Colonic mucosa (tissue), 4 donors: ENCODE results near the gene TNFSF12. TPM values are rescaled to one million over a fixed set of nuclear protein-coding genes. Genes with fewer than 3 reads are reported as not detected.

Experiments used
- DNase-seq: peaks from one replicate; pipeline ENCODE4 v3.0.0-alpha.2; 2020
- H3K27ac ChIP-seq: fragments of 200-600 bp; one replicate; pipeline ENCODE4 v1.8.0; 2021
- H3K27me3 ChIP-seq: fragments of 200-600 bp; one replicate; pipeline ENCODE4 v1.8.0; 2021
- H3K36me3 ChIP-seq: fragments of 200-600 bp; one replicate; pipeline ENCODE4 v1.8.0; 2021
- H3K4me1 ChIP-seq: fragments of 200-600 bp; one replicate; pipeline ENCODE4 v1.8.0; 2021; ENCODE audit warnings: mild to moderate bottlenecking
- H3K4me3 ChIP-seq: fragments of 200-600 bp; one replicate; pipeline ENCODE4 v1.8.0; 2021
- H3K9ac ChIP-seq, 2 donors: one replicate each; pipeline ENCODE4 v1.7.0; 2013; ENCODE audit warnings: control low read depth in 2 of 2, low read depth in 2 of 2, low read length in 2 of 2
- H3K9me3 ChIP-seq: fragments of 200-600 bp; one replicate; pipeline ENCODE4 v1.8.0; 2021
- CTCF ChIP-seq: fragments of 200-600 bp; IDR thresholded peaks from one replicate; pipeline ENCODE4 v1.8.0; 2022; ENCODE audit warnings: antibody characterized with exemption, mild to moderate bottlenecking
- intact Hi-C: fragments of 100-400 bp; cut with DNase I; formaldehyde crosslinking; loops from one replicate; pipeline ENCODE4 v1.14.1; 2022
- total RNA-seq, 2 donors: library from RNA; stranded (reverse); fragmentation: NEBNext Ultra II Directional in 1 of 2; extraction: Animal tissue kit (Norgen Biotek cat#: 25700) in 1 of 2; gene quantifications; one replicate each; pipeline ENCODE4 v1.2.1, GENCODE V29; 2021
- donor health status: healthy.
- donor health status: DM: no; HTN: no; CAD: no.
- donor health status: DM: no; HTN: no; CAD: no.

Gene TNFSF12
- total RNA-seq, 2 donors from 2014 or later, result 11.4 to 18.3 TPM

GRCh38 chr17:7503521-7503920 lies 45.3 kb upstream of the TNFSF12 start:
- H3K9me3 ChIP-seq, result no peaks in the 10 kb centered on the region
- H3K36me3 ChIP-seq, result peaks cover 47% of the 10 kb centered on the region
- H3K4me1 ChIP-seq, result no peaks in the 10 kb centered on the region
- intact Hi-C loops, result no loop called here
- no peak for DNase-seq
- H3K27ac ChIP-seq, result no peak overlapping the region
- no peak overlapping the region for H3K4me3 ChIP-seq
- TF ChIP-seq CTCF, result no peak
- no peaks in the 10 kb centered on the region for H3K27me3 ChIP-seq
- no peak overlapping the region for H3K9ac ChIP-seq

- DNase-seq, result no peak
- intact Hi-C loops, result no loop called here
- peaks cover 32% of the 10 kb centered on the region for H3K36me3 ChIP-seq
- no peak overlapping the region for H3K9ac ChIP-seq
- H3K27me3 ChIP-seq, result no peaks in the 10 kb centered on the region
- no peaks in the 10 kb centered on the region for H3K9me3 ChIP-seq
- no peak overlapping the region for H3K4me3 ChIP-seq
- H3K27ac ChIP-seq, result no peak overlapping the region
- no peaks in the 10 kb centered on the region for H3K4me1 ChIP-seq
- no peak for TF ChIP-seq CTCF
Observed at GRCh38 chr17:7508145-7508544, 40.7 kb upstream of the TNFSF12 start.

GRCh38 chr17:7508846-7509245 lies 40.0 kb upstream of the TNFSF12 start:
- H3K27ac ChIP-seq, result no peak overlapping the region
- H3K27me3 ChIP-seq, result no peaks in the 10 kb centered on the region
- TF ChIP-seq CTCF, result no peak
- H3K4me1 ChIP-seq, result no peaks in the 10 kb centered on the region
- no peak for DNase-seq
- H3K36me3 ChIP-seq, result peaks cover 26% of the 10 kb centered on the region
- H3K9me3 ChIP-seq, result no peaks in the 10 kb centered on the region
- no peak overlapping the region for H3K4me3 ChIP-seq
- intact Hi-C loops, result no loop called here
- H3K9ac ChIP-seq, result no peak overlapping the region

GRCh38 chr17:7509937-7510336 lies 38.9 kb upstream of the TNFSF12 start:
- H3K27me3 ChIP-seq, result no peaks in the 10 kb centered on the region
- no peak overlapping the region for H3K9ac ChIP-seq
- TF ChIP-seq CTCF, result no peak
- peaks cover 23% of the 10 kb centered on the region for H3K36me3 ChIP-seq
- no peak overlapping the region for H3K27ac ChIP-seq
- no peak for DNase-seq
- no peak overlapping the region for H3K4me3 ChIP-seq
- no peaks in the 10 kb centered on the region for H3K4me1 ChIP-seq
- intact Hi-C loops, result loop anchor here (10.0 kb wide), 1 partner anchor 155 kb away; the partner anchor contains the start of genes KCTD11 and TMEM95
- H3K9me3 ChIP-seq, result no peaks in the 10 kb centered on the region

- TF ChIP-seq CTCF, result no peak
- no peak for DNase-seq
- Histone ChIP-seq H3K4me1 (peaks cover 6% of the 10 kb centered on the region), H3K4me3 (no peak overlapping the region), H3K27me3 (no peaks in the 10 kb centered on the region), H3K36me3 (peaks cover 23% of the 10 kb centered on the region), H3K27ac (no peak overlapping the region), H3K9me3 (no peaks in the 10 kb centered on the region), H3K9ac (no peak overlapping the region)
- intact Hi-C loops, result loop anchor here (10.0 kb wide), 1 partner anchor 156 kb away; the partner anchor contains the start of genes KCTD11 and TMEM95
Observed at GRCh38 chr17:7511108-7511507, 37.8 kb upstream of the TNFSF12 start.
